Measurements from ENCODE around the gene C9orf50.

C9orf50 gene

GRCh38 chr9:129629251-129629820, 8.4 kb upstream of the C9orf50 start:
- DNase-seq, result no peak

- no peak for DNase-seq
Observed at GRCh38 chr9:129628709-129629108, 7.8 kb upstream of the C9orf50 start.

GRCh38 chr9:129627556-129628440, 6.9 kb upstream of the C9orf50 start:
- peak; percentile 28 for DNase-seq

- peak; percentile 46 for DNase-seq
Observed at GRCh38 chr9:129626625-129627284, 5.9 kb upstream of the C9orf50 start.

GRCh38 chr9:129626079-129626624, 5.3 kb upstream of the C9orf50 start, which contains the start of gene NTMT1:
NTMT1 (plus strand) TSS chr9:129626163; CDS start chr9:129632704, 6,541 bp downstream.
- peak; percentile 90 for DNase-seq

- DNase-seq, result peak; percentile 81
Observed at GRCh38 chr9:129624947-129625346, 4.0 kb upstream of the C9orf50 start.

- peak; percentile 81 for DNase-seq
Observed at GRCh38 chr9:129624168-129624759, 3.4 kb upstream of the C9orf50 start.

- no peak for DNase-seq
Observed at GRCh38 chr9:129623331-129623730, 2.4 kb upstream of the C9orf50 start.

- DNase-seq, result peak; percentile 56
Observed at GRCh38 chr9:129619787-129620668, 873 bp downstream of the C9orf50 start.

GRCh38 chr9:129617167-129617566, 3.7 kb downstream of the C9orf50 start:
- peak; percentile 76 for DNase-seq

- no peak for DNase-seq
Observed at GRCh38 chr9:129615407-129616285, 5.3 kb downstream of the C9orf50 start.

- no peak for DNase-seq
Observed at GRCh38 chr9:129614932-129615331, 6.0 kb downstream of the C9orf50 start.

- peak; percentile 94 for DNase-seq
Observed at GRCh38 chr9:129613520-129614175, 7.3 kb downstream of the C9orf50 start.

GRCh38 chr9:129612815-129613519, 7.9 kb downstream of the C9orf50 start:
- peak; percentile 92 for DNase-seq

GRCh38 chr9:129612123-129612522, 8.8 kb downstream of the C9orf50 start:
- DNase-seq, result peak; percentile 35

GRCh38 chr9:129611307-129611800, 9.5 kb downstream of the C9orf50 start:
- DNase-seq, result no peak

GRCh38 chr9:129610473-129611306, 10.2 kb downstream of the C9orf50 start:
- peak; percentile 83 for DNase-seq

- DNase-seq, result no peak
Observed at GRCh38 chr9:129610213-129610472, 10.8 kb downstream of the C9orf50 start.

All from NCI-H69 (cell line).